Measurements from ENCODE around the gene CXCL16. TPM values are rescaled to one million over a fixed set of nuclear protein-coding genes. Genes with fewer than 3 reads are reported as not detected.
"Not testable (repeated sequence)": the region's sequence is repeated elsewhere in the genome, so short reads cannot be mapped to it uniquely, and the experiment has no call there.

CXCL16 gene
- total and polyA plus RNA-seq, 5 donors from 2014 or later = 0.41 to 7.3 (median 0.62) TPM; not detected in 1

GRCh38 chr17:4701116-4701515 is 38.6 kb downstream of the CXCL16 start:
- Histone ChIP-seq H3K27ac (ENCODE audit: insufficient read depth, low read length, poor library complexity, severe bottlenecking) (no peak overlapping the region), H3K4me1 (ENCODE audit: control insufficient read depth, insufficient read depth, low read length, poor library complexity, severe bottlenecking) (peaks cover 35% of the 10 kb centered on the region), H3K27me3 (ENCODE audit: control insufficient read depth, insufficient read depth, low read length) (no peaks in the 10 kb centered on the region), H3K9me3 (ENCODE audit: control insufficient read depth in 2 of 2, low read length in 2 of 2) (no peaks in the 10 kb centered on the region), H3K4me3 (ENCODE audit: low read depth, low read length) (no peak overlapping the region), H3K36me3 (ENCODE audit: control insufficient read depth, insufficient read depth, low read length) (peaks cover 3% of the 10 kb centered on the region)
- no peaks in the 10 kb centered on the region for H3K27me3 Mint-ChIP-seq
- DNase-seq = no peak
- peaks cover 0 to 1% (median 0%) of the 10 kb centered on the region in 7 donors for H3K9me3 Mint-ChIP-seq
- peaks cover 24 to 68% (median 43%) of the 10 kb centered on the region in 4 donors for H3K4me1 Mint-ChIP-seq
- no peak for ATAC-seq (ENCODE audit: low read depth in 2 of 2)
- H3K27ac Mint-ChIP-seq = peak overlapping the region; percentile 0 to 70 (median 53)
- peaks cover 9% of the 10 kb centered on the region for H3K36me3 Mint-ChIP-seq
- H3K4me3 Mint-ChIP-seq = peak overlapping the region in 2 of 4 donors; percentile 27 to 96

DNA sequence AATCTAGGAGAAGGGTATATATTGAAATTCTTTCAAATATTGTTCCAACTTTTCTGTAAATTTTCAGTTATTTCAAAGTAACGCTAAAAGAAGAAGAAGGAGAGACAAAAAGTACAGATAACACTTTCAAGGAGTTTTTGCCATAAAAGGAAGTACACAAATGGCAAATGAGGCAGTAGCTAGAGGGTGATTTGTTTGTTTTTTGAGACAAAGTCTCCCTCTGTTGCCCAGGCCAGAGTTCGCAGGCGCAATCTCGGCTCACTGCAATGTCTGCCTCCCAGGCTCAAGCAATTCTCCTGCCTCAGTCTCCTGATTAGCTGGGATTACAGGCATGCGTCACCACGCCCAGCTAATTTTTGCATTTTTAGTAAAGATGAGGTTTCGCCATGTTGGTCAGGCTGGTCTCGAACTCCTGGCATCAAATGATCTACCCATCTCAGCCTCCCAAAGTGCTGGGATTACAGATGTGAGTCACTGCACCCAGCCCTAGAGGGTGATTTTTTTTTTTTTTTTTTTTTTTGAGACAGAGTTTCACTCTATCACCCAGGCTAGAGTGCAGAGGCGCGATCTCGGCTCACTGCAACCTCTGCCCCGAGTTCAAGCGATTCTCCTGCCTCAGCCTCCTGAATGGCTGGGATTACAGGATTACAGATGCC is 40.2 kb downstream of the CXCL16 start:
- not testable (repeated sequence) for H3K36me3 ChIP-seq (ENCODE audit: control insufficient read depth, insufficient read depth, low read length); H3K4me3 Mint-ChIP-seq
- H3K27ac Mint-ChIP-seq = peak overlapping the region in 1 of 3 donors; percentile 76

DNA sequence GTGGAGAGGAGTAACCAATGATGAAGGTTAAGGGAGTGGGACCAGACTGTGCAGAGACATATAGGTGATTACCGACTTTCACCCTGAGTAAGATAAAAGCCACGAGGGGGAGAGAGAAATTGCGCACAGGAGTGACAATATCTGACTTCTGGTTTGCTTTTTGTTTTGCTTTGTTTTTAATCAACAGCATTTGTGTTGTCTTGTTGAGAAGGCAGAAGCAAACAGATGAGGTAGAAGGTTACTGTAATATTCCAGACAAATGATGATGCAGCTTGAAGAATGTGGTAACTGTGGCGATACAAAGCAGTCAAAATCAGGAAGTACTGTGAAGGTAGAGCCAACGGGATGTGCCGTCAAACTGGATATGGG is 43.3 kb downstream of the CXCL16 start:
- no peaks in the 10 kb centered on the region for H3K9me3 ChIP-seq (ENCODE audit: control insufficient read depth in 2 of 2, low read length in 2 of 2)
- peak overlapping the region; percentile 80 for H3K4me3 ChIP-seq (ENCODE audit: low read depth, low read length)

More for the DNA sequence above, 40.2 kb downstream of the CXCL16 start:
- DNase-seq; H3K27me3 Mint-ChIP-seq; H3K36me3 Mint-ChIP-seq; H3K4me3 ChIP-seq (ENCODE audit: low read depth, low read length); H3K27ac ChIP-seq (ENCODE audit: insufficient read depth, low read length, poor library complexity, severe bottlenecking); ATAC-seq (ENCODE audit: low read depth in 2 of 2); H3K9me3 ChIP-seq (ENCODE audit: control insufficient read depth in 2 of 2, low read length in 2 of 2); H3K27me3 ChIP-seq (ENCODE audit: control insufficient read depth, insufficient read depth, low read length); H3K9me3 Mint-ChIP-seq: not testable (repeated sequence)
- H3K4me1 ChIP-seq (ENCODE audit: control insufficient read depth, insufficient read depth, low read length, poor library complexity, severe bottlenecking) = peaks cover 38% of the 10 kb centered on the region
- peaks cover 23 to 65% (median 42%) of the 10 kb centered on the region in 4 donors for H3K4me1 Mint-ChIP-seq

DNA sequence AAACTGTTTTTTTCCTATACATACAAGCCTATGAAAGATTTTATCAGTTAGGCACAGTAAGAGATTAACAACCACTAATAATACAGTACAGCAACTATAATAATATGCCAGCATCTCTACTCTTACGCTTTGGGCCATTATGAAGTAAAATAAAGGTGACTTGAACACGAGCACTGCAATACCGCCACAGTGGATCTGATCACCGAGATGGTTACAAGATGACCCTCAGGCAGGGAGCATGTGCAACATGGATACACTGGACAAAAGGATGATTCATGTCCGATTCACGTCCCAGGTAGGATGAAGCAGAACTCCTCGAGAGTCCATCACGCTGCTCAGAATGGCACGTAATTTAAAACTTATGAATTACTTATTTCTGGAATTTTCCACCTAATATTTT is 46.3 kb downstream of the CXCL16 start:
- H3K4me1 ChIP-seq (ENCODE audit: control insufficient read depth, insufficient read depth, low read length, poor library complexity, severe bottlenecking) = peaks cover 14% of the 10 kb centered on the region
- peaks cover 27% of the 10 kb centered on the region for H3K36me3 ChIP-seq (ENCODE audit: control insufficient read depth, insufficient read depth, low read length)
- Mint-ChIP-seq H3K36me3 (peaks cover 41% of the 10 kb centered on the region), H3K27me3 (no peaks in the 10 kb centered on the region), H3K4me1 (peaks cover 16 to 62% (median 42%) of the 10 kb centered on the region in 4 donors), H3K9me3 (no peaks in the 10 kb centered on the region), H3K27ac (no peak overlapping the region), H3K4me3 (no peak overlapping the region)
- H3K27ac ChIP-seq (ENCODE audit: insufficient read depth, low read length, poor library complexity, severe bottlenecking) = no peak overlapping the region
- ATAC-seq (ENCODE audit: low read depth in 2 of 2) = no peak
- no peak for DNase-seq
- H3K9me3 ChIP-seq (ENCODE audit: control insufficient read depth in 2 of 2, low read length in 2 of 2) = no peaks in the 10 kb centered on the region
- H3K27me3 ChIP-seq (ENCODE audit: control insufficient read depth, insufficient read depth, low read length) = no peaks in the 10 kb centered on the region
- H3K4me3 ChIP-seq (ENCODE audit: low read depth, low read length) = no peak overlapping the region

More for the DNA sequence above, 43.3 kb downstream of the CXCL16 start:
- Mint-ChIP-seq H3K9me3 (no peaks in the 10 kb centered on the region), H3K27me3 (no peaks in the 10 kb centered on the region), H3K4me1 (peaks cover 16 to 56% (median 32%) of the 10 kb centered on the region in 4 donors), H3K27ac (peak overlapping the region; percentile 90 to 97 (median 95)), H3K4me3 (peak overlapping the region; percentile 16 to 83 (median 76)), H3K36me3 (peaks cover 18% of the 10 kb centered on the region)
- peak in 2 of 3 donors; percentile 43 to 60 for DNase-seq
- H3K27me3 ChIP-seq (ENCODE audit: control insufficient read depth, insufficient read depth, low read length) = no peaks in the 10 kb centered on the region
- H3K4me1 ChIP-seq (ENCODE audit: control insufficient read depth, insufficient read depth, low read length, poor library complexity, severe bottlenecking) = peaks cover 14% of the 10 kb centered on the region
- H3K36me3 ChIP-seq (ENCODE audit: control insufficient read depth, insufficient read depth, low read length) = peaks cover 7% of the 10 kb centered on the region
- peak; percentile 69 to 78 for ATAC-seq (ENCODE audit: low read depth in 2 of 2)
- H3K27ac ChIP-seq (ENCODE audit: insufficient read depth, low read length, poor library complexity, severe bottlenecking) = peak overlapping the region; percentile 69

- H3K4me3 ChIP-seq (ENCODE audit: low read depth, low read length) = no peak overlapping the region
- H3K36me3 ChIP-seq (ENCODE audit: control insufficient read depth, insufficient read depth, low read length) = peaks cover 32% of the 10 kb centered on the region
- DNase-seq (no peak), ATAC-seq (ENCODE audit: low read depth in 2 of 2) (no peak)
- peaks cover 13 to 51% (median 38%) of the 10 kb centered on the region in 4 donors for H3K4me1 Mint-ChIP-seq
- peaks cover 44% of the 10 kb centered on the region for H3K36me3 Mint-ChIP-seq
- H3K27ac Mint-ChIP-seq = peak overlapping the region in 1 of 3 donors; percentile 57
- peaks cover 9% of the 10 kb centered on the region for H3K4me1 ChIP-seq (ENCODE audit: control insufficient read depth, insufficient read depth, low read length, poor library complexity, severe bottlenecking)
- no peaks in the 10 kb centered on the region for H3K27me3 Mint-ChIP-seq
- H3K4me3 Mint-ChIP-seq = no peak overlapping the region
- no peaks in the 10 kb centered on the region for H3K9me3 Mint-ChIP-seq
- H3K27me3 ChIP-seq (ENCODE audit: control insufficient read depth, insufficient read depth, low read length) = no peaks in the 10 kb centered on the region
- no peaks in the 10 kb centered on the region for H3K9me3 ChIP-seq (ENCODE audit: control insufficient read depth in 2 of 2, low read length in 2 of 2)
- no peak overlapping the region for H3K27ac ChIP-seq (ENCODE audit: insufficient read depth, low read length, poor library complexity, severe bottlenecking)
Observed at GRCh38 chr17:4691686-4692085, 48.0 kb downstream of the CXCL16 start.

GRCh38 chr17:4690745-4691144 is 49.0 kb downstream of the CXCL16 start:
- Histone ChIP-seq H3K9me3 (ENCODE audit: control insufficient read depth in 2 of 2, low read length in 2 of 2) (no peaks in the 10 kb centered on the region), H3K4me1 (ENCODE audit: control insufficient read depth, insufficient read depth, low read length, poor library complexity, severe bottlenecking) (peaks cover under 1% of the 10 kb centered on the region), H3K36me3 (ENCODE audit: control insufficient read depth, insufficient read depth, low read length) (peaks cover 35% of the 10 kb centered on the region), H3K27me3 (ENCODE audit: control insufficient read depth, insufficient read depth, low read length) (no peaks in the 10 kb centered on the region), H3K27ac (ENCODE audit: insufficient read depth, low read length, poor library complexity, severe bottlenecking) (no peak overlapping the region), H3K4me3 (ENCODE audit: low read depth, low read length) (no peak overlapping the region)
- H3K4me3 Mint-ChIP-seq = no peak overlapping the region
- DNase-seq = no peak
- peaks cover 45% of the 10 kb centered on the region for H3K36me3 Mint-ChIP-seq
- ATAC-seq (ENCODE audit: low read depth in 2 of 2) = no peak
- peaks cover 8 to 44% (median 32%) of the 10 kb centered on the region in 4 donors for H3K4me1 Mint-ChIP-seq
- peak overlapping the region in 2 of 3 donors; percentile 29 to 31 for H3K27ac Mint-ChIP-seq
- H3K27me3 Mint-ChIP-seq = no peaks in the 10 kb centered on the region
- H3K9me3 Mint-ChIP-seq = no peaks in the 10 kb centered on the region

GRCh38 chr17:4689872-4690271 is 49.9 kb downstream of the CXCL16 start:
- H3K9me3 Mint-ChIP-seq; DNase-seq; H3K4me1 ChIP-seq (ENCODE audit: control insufficient read depth, insufficient read depth, low read length, poor library complexity, severe bottlenecking); H3K27ac Mint-ChIP-seq; H3K27ac ChIP-seq (ENCODE audit: insufficient read depth, low read length, poor library complexity, severe bottlenecking); H3K27me3 Mint-ChIP-seq; H3K9me3 ChIP-seq (ENCODE audit: control insufficient read depth in 2 of 2, low read length in 2 of 2); H3K27me3 ChIP-seq (ENCODE audit: control insufficient read depth, insufficient read depth, low read length); H3K4me3 ChIP-seq (ENCODE audit: low read depth, low read length); H3K4me3 Mint-ChIP-seq; ATAC-seq (ENCODE audit: low read depth in 2 of 2): not testable (repeated sequence)
- peaks cover 41% of the 10 kb centered on the region for H3K36me3 ChIP-seq (ENCODE audit: control insufficient read depth, insufficient read depth, low read length)
- H3K4me1 Mint-ChIP-seq = peaks cover 8 to 42% (median 34%) of the 10 kb centered on the region in 4 donors
- peaks cover 45% of the 10 kb centered on the region for H3K36me3 Mint-ChIP-seq

- not testable (repeated sequence) for H3K27me3 Mint-ChIP-seq; H3K9me3 Mint-ChIP-seq; H3K4me3 Mint-ChIP-seq; H3K4me3 ChIP-seq (ENCODE audit: low read depth, low read length); H3K27me3 ChIP-seq (ENCODE audit: control insufficient read depth, insufficient read depth, low read length); H3K4me1 ChIP-seq (ENCODE audit: control insufficient read depth, insufficient read depth, low read length, poor library complexity, severe bottlenecking); ATAC-seq (ENCODE audit: low read depth in 2 of 2); H3K27ac ChIP-seq (ENCODE audit: insufficient read depth, low read length, poor library complexity, severe bottlenecking); DNase-seq; H3K9me3 ChIP-seq (ENCODE audit: control insufficient read depth in 2 of 2, low read length in 2 of 2)
- peak overlapping the region in 1 of 3 donors; percentile 69 for H3K27ac Mint-ChIP-seq
- H3K4me1 Mint-ChIP-seq = peaks cover 2 to 27% (median 7%) of the 10 kb centered on the region in 4 donors
- H3K36me3 ChIP-seq (ENCODE audit: control insufficient read depth, insufficient read depth, low read length) = peaks cover 50% of the 10 kb centered on the region
- peaks cover 52% of the 10 kb centered on the region for H3K36me3 Mint-ChIP-seq
Observed at GRCh38 chr17:4683739-4684138, 56.0 kb downstream of the CXCL16 start.
